Ishikawa (cell line): ENCODE measurements around the gene PIGU.

Experiments
- CEBPB ChIP-seq: IDR thresholded peaks from 2 replicates; pipeline ENCODE4 v1.6.1; 2012
- CREB1 ChIP-seq: IDR thresholded peaks from 2 replicates; pipeline ENCODE4 v1.6.1; 2012; ENCODE audit warnings: low read depth
- EGR1 ChIP-seq: IDR thresholded peaks from 2 replicates; pipeline ENCODE4 v1.6.1; 2012
- EP300 ChIP-seq: IDR thresholded peaks from 2 replicates; pipeline ENCODE4 v1.6.1; 2012; ENCODE audit warnings: borderline replicate concordance
- FOXM1 ChIP-seq: IDR thresholded peaks from 2 replicates; pipeline ENCODE4 v1.6.1; 2012; ENCODE audit warnings: low read depth, borderline replicate concordance
- MAX ChIP-seq: IDR thresholded peaks from 2 replicates; pipeline ENCODE4 v1.6.1; 2012
- NFIC ChIP-seq: IDR thresholded peaks from 2 replicates; pipeline ENCODE4 v1.6.1; 2012
- RAD21 ChIP-seq: IDR thresholded peaks from 2 replicates; pipeline ENCODE4 v1.6.1; 2012; ENCODE audit warnings: low read depth
- REST ChIP-seq: IDR thresholded peaks from 2 replicates; pipeline ENCODE4 v1.6.1; 2012; ENCODE audit warnings: low read depth, mild to moderate bottlenecking
- TAF1 ChIP-seq: IDR thresholded peaks from 2 replicates; pipeline ENCODE4 v1.6.1; 2012; ENCODE audit warnings: low read depth, mild to moderate bottlenecking
- TCF12 ChIP-seq: IDR thresholded peaks from 2 replicates; pipeline ENCODE4 v1.6.1; 2012; ENCODE audit warnings: low read depth
- TEAD4 ChIP-seq: IDR thresholded peaks from 2 replicates; pipeline ENCODE4 v1.6.1; 2012
- USF1 ChIP-seq: IDR thresholded peaks from 2 replicates; pipeline ENCODE4 v1.6.1; 2012
- YY1 ChIP-seq: IDR thresholded peaks from 2 replicates; pipeline ENCODE4 v1.6.1; 2012; ENCODE audit warnings: low read depth
- ZBTB7A ChIP-seq: IDR thresholded peaks from 2 replicates; pipeline ENCODE4 v1.6.1; 2012; ENCODE audit warnings: low read depth

The PIGU gene

GRCh38 chr20:34622821-34623451 lies 54.0 kb downstream of the PIGU start:
- TF ChIP-seq ZBTB7A (no peak), USF1 (no peak), TEAD4 (no peak), REST (no peak), MAX (no peak)

GRCh38 chr20:34621383-34622367 lies 55.2 kb downstream of the PIGU start:
- TF ChIP-seq TEAD4 (no peak), FOXM1 (no peak)

GRCh38 chr20:34621036-34621343 lies 55.9 kb downstream of the PIGU start:
- TF ChIP-seq ZBTB7A (no peak), FOXM1 (no peak), TCF12 (no peak), CEBPB (no peak), NFIC (no peak), CREB1 (no peak), TAF1 (no peak), TEAD4 (no peak), YY1 (no peak), USF1 (no peak)

- TF ChIP-seq REST (no peak), TCF12 (no peak), CREB1 (no peak), USF1 (no peak), NFIC (no peak), MAX (no peak), EGR1 (no peak), EP300 (no peak), TEAD4 (no peak), YY1 (no peak), FOXM1 (no peak), ZBTB7A (no peak), RAD21 (no peak), TAF1 (no peak), CEBPB (no peak)
Measured at GRCh38 chr20:34618676-34619075, 58.2 kb downstream of the PIGU start.

- no peak for TF ChIP-seq EGR1
- TF ChIP-seq TEAD4, result no peak
- TF ChIP-seq MAX, result no peak
- no peak for TF ChIP-seq FOXM1
- TF ChIP-seq EP300, result no peak
- no peak for TF ChIP-seq YY1
Measured at GRCh38 chr20:34615477-34615876, 61.4 kb downstream of the PIGU start.
